NT2/D1 (cell line): ENCODE data around the gene OR4C46.
"Not testable (repeated sequence)": the region's sequence is repeated elsewhere in the genome, so short reads cannot be mapped to it uniquely, and the experiment has no call there.

ENCODE experiments used
- DNase-seq: peaks from one replicate; pipeline ENCODE4 v3.0.0-alpha.2; 2011; ENCODE audit warnings: low read depth, low spot score
- H3K27me3 ChIP-seq: 2 replicates; pipeline ENCODE4 v1.6.0; 2011; ENCODE audit warnings: mild to moderate bottlenecking; ENCODE audit not compliant: insufficient read length, insufficient read depth
- H3K36me3 ChIP-seq: 2 replicates; pipeline ENCODE4 v1.6.1; 2011; ENCODE audit warnings: mild to moderate bottlenecking, low read length, mixed read lengths; ENCODE audit not compliant: insufficient read depth, insufficient read length
- H3K4me1 ChIP-seq: 2 replicates; pipeline ENCODE4 v1.5.1; 2011; ENCODE audit not compliant: insufficient read depth, insufficient read length
- H3K4me3 ChIP-seq: 2 replicates; pipeline ENCODE4 v1.5.1; 2011; ENCODE audit warnings: low read depth; ENCODE audit not compliant: insufficient read length
- H3K9ac ChIP-seq: 2 replicates; pipeline ENCODE4 v1.6.0; 2011; ENCODE audit warnings: low read depth; ENCODE audit not compliant: insufficient read length
- H3K9me3 ChIP-seq: 2 replicates; pipeline ENCODE4 v1.5.1; 2011; ENCODE audit warnings: mild to moderate bottlenecking, low read length; ENCODE audit not compliant: insufficient read depth
- SUZ12 ChIP-seq: IDR thresholded peaks from 2 replicates; pipeline ENCODE4 v1.6.1; 2011; ENCODE audit not compliant: insufficient read length, insufficient read depth; ENCODE audit errors: extremely low read depth
- YY1 ChIP-seq: IDR thresholded peaks from 2 replicates; pipeline ENCODE4 v1.6.1; 2011; ENCODE audit not compliant: insufficient read length, insufficient read depth
- ZNF274 ChIP-seq: IDR thresholded peaks from 2 replicates; pipeline ENCODE4 v1.6.1; 2011; ENCODE audit warnings: mild to moderate bottlenecking, low read depth, low read length

Gene OR4C46

GRCh38 chr11:54603898-54604297, at the start of gene OR4C46:
TSS of gene OR4C46 (minus strand) at chr11:54603998. CDS start at chr11:54603998, 0 bp downstream.
- no peaks in the 10 kb centered on the region for H3K4me1 ChIP-seq
- no peak for DNase-seq
- no peak for TF ChIP-seq YY1
- no peak for TF ChIP-seq SUZ12
- no peak for TF ChIP-seq ZNF274
- H3K27me3 ChIP-seq, result peaks cover 8% of the 10 kb centered on the region
- H3K36me3 ChIP-seq, result no peaks in the 10 kb centered on the region
- no peak within 1 kb of the TSS for H3K9ac ChIP-seq
- H3K4me3 ChIP-seq, result no peak within 1 kb of the TSS
- no peaks in the 10 kb centered on the region for H3K9me3 ChIP-seq

- DNase-seq, H3K36me3 ChIP-seq, H3K9me3 ChIP-seq, H3K4me3 ChIP-seq, H3K27me3 ChIP-seq, H3K4me1 ChIP-seq, H3K9ac ChIP-seq: not testable (repeated sequence)
Observed at GRCh38 chr11:54645606-54646005, 41.8 kb upstream of the OR4C46 start.

GRCh38 chr11:54561439-54561838, 42.4 kb downstream of the OR4C46 start:
- not testable (repeated sequence) for H3K4me1 ChIP-seq, H3K36me3 ChIP-seq, H3K9ac ChIP-seq, H3K27me3 ChIP-seq, DNase-seq, H3K4me3 ChIP-seq
- peaks cover 16% of the 10 kb centered on the region for H3K9me3 ChIP-seq

GRCh38 chr11:54558919-54559318, 44.9 kb downstream of the OR4C46 start:
- peaks cover 16% of the 10 kb centered on the region for H3K9me3 ChIP-seq
- no peaks in the 10 kb centered on the region for H3K27me3 ChIP-seq
- TF ChIP-seq ZNF274 (no peak), SUZ12 (no peak), YY1 (no peak)
- DNase-seq, result peak; percentile 6
- H3K9ac ChIP-seq, result no peak overlapping the region
- no peaks in the 10 kb centered on the region for H3K36me3 ChIP-seq
- no peak overlapping the region for H3K4me3 ChIP-seq
- H3K4me1 ChIP-seq, result no peaks in the 10 kb centered on the region

- H3K9me3 ChIP-seq, result peaks cover 16% of the 10 kb centered on the region
- no peak for TF ChIP-seq SUZ12
- no peak for TF ChIP-seq ZNF274
- TF ChIP-seq YY1, result no peak
- H3K9ac ChIP-seq, result no peak overlapping the region
- H3K27me3 ChIP-seq, result no peaks in the 10 kb centered on the region
- DNase-seq, result no peak
- no peak overlapping the region for H3K4me3 ChIP-seq
- no peaks in the 10 kb centered on the region for H3K36me3 ChIP-seq
- no peaks in the 10 kb centered on the region for H3K4me1 ChIP-seq
Observed at GRCh38 chr11:54558407-54558806, 45.4 kb downstream of the OR4C46 start.
